ENCODE measurements around the gene RPUSD4.

RPUSD4 gene

DNA sequence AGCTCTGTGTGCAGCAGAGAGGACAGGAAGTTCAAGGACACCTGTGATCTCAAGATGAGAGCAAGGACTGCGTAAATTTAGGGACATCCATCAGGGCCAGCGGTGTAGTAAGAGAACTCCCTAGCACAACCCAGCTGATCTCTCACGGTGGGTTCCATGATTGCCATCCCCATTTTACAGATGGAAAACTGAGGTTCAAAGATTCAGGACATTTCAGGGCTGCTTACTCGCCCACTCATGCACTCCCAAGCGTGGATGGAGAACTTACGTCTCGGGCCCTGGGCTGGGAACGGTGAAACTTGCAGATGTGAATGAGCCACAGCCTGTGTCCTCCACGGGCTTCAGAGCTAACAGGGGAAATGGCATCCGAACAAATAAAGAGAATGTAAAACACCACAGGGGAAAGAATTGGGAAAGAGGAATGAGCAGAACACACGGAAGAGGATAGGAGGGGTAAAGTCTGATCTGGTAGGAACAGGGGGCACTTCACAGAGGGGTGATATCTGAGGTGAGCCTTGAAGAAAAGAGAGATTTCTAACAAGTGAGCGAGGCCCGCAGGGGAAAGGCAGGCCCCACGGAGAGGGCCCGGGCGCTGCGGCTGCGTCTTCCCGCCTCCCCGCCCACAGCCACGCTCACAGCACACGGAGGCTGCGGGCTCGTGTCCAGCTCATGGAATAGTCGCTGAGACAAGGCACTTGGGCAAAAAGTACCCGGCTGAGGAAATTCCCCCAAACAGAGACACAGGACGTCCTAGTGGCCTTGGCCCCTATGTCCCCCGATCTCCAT, 55.9 kb downstream of the RPUSD4 start:
- DNase-seq: no peak

DNA sequence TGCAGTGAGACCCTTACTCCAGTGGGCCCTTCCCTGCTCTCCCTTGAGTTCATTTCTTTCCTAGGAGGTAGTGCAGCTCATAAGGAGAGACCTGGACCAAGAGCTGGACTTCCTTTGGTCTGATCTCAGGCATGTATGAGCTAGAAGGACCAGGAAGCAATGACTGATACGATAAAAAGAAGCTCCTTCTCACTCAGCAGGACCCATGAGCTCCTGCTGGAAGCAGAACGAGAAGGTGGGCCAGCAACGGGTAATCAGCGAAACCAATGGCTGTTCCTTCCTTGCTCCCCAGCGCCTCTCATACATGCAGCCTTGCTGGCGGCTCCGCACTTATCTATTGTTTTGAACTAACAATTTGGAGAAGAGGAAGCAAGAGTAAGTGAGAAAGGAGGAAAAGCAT, 56.8 kb downstream of the RPUSD4 start:
- no peak for DNase-seq

DNA sequence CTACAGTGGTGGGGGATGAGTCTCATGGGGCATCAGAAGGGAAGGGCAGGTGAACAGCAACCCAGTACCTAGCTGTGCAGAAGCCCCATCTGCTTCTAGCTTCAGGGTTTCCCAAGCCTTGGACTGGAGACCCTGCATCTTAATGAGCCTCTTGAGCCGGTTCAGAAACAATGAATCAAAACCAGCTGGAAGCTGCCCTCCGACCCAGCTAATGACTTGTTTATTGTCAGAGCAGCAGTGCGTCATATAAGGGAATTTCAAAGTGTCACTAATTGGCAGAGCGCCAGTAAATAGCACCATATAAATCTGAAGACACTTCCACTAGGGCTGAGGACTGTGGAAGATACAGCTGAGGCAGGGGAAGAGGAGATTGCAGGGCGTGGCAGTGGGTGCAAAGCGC, 57.5 kb downstream of the RPUSD4 start:
- DNase-seq: no peak

DNA sequence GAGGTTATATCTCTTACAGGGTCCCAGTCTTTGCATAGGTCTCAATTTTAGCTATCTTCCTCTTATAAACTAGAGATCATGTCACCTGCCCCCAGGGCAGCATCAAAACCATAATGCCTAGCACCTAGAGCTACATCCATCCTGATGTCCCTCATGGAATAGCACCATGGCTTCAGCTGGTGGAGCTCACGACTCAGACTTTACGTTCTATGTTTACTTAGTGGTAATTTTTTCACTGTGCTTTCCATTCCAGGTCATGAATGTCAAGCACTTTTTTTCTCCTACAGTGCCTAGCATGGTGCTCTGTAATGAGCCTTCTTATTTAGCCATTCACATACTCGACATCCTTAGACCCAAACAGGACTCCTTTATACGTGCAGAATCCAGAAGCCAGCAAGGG, 58.4 kb downstream of the RPUSD4 start:
- DNase-seq: no peak

DNA sequence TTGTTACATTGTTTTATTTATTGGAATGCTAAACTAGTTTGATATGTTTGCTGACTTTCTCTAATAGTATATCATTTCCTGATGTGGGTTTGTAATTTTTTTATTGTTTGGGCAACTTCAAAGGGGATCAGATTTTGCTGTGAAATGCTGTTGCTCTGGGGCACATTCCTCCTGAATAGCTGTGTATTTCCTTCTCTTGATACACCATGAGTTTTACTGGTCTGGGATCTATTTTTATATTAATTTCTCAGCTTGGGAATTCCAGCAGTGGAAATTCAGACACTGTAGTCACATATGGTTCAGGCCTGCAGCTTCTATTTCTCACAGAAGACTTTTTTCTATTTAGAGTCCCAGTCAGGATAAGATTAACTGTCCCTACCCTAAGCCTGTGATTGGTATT, 58.9 kb downstream of the RPUSD4 start:
- no peak for DNase-seq

DNA sequence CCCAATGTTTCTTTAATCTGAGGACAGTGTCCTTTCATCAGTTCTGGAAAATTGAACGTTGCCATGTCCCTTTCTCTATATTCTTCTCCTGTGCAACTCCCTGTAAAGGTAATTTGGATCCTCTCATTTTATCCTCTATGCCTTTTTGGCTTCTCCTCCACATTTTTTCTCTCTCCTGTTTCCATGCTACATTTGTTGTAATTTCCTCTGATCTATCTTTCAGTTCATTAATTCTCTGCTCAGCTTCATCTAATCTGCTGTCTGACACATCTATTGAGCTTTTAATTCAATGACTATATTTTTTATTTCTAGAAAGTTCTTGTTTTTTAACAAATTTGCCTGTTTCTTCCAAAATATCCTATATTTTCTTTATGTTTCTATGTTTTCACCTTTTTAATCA, 59.3 kb downstream of the RPUSD4 start:
- no peak for DNase-seq
